DND-41 (cell line): ENCODE data around the gene NUP188.

Experiments
- CTCF ChIP-seq: IDR thresholded peaks from 2 replicates; pipeline ENCODE4 v1.5.1; 2012; ENCODE audit warnings: borderline replicate concordance, low read length, moderate library complexity, mild to moderate bottlenecking; ENCODE audit not compliant: poor library complexity, severe bottlenecking; ENCODE audit errors: extremely low read depth
- EZH2 ChIP-seq: IDR thresholded peaks from 3 replicates; pipeline ENCODE4 v1.6.1; 2012; ENCODE audit warnings: borderline replicate concordance, low read depth, mild to moderate bottlenecking, moderate library complexity, low read length, inconsistent platforms; ENCODE audit not compliant: severe bottlenecking

GRCh38 chr9:129026442-129027223 is 79.1 kb downstream of the NUP188 start:
- TF ChIP-seq CTCF (no peak), EZH2 (no peak)
